CD4-positive, alpha-beta T cell treated with Interleukin-4 for 4 hours (primary cell): ENCODE results near the gene TP53TG3E.
"Not testable (repeated sequence)": the region's sequence is repeated elsewhere in the genome, so short reads cannot be mapped to it uniquely, and the experiment has no call there.

Experiments
- DNase-seq: peaks from one replicate; pipeline ENCODE4 v3.0.0-alpha.2; 2020

TP53TG3E gene, protein sequence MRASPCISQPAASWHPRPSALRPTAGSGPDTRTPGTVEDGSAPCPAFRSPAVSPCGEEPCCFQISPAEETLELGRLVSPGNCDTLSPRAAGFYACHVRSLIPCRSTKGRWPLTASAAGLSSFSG

DNA sequence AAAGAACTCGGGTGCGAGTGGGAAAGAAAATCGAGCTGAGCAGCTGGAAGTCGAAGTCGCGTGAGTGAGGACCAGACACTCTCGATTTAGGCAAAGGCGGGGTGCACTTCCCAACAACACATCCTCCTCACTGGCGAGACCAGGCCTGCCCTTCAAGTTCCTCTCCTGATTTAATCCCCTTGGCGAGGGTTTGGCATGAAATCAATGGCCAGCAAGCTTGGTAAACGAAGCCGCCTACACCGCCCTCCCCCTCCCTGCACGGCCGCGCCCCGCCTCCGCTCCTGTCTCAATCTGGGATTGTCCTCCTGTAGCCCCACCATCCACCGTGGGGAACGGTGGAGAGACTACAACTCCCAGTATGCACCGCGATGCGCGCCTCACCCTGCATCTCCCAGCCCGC is at the start of gene TP53TG3E:
TP53TG3E (plus strand) TSS at position 301 of the 400 bp plus-strand sequence; CDS start at position 369, 68 bp downstream.
- not testable (repeated sequence) for DNase-seq

DNA sequence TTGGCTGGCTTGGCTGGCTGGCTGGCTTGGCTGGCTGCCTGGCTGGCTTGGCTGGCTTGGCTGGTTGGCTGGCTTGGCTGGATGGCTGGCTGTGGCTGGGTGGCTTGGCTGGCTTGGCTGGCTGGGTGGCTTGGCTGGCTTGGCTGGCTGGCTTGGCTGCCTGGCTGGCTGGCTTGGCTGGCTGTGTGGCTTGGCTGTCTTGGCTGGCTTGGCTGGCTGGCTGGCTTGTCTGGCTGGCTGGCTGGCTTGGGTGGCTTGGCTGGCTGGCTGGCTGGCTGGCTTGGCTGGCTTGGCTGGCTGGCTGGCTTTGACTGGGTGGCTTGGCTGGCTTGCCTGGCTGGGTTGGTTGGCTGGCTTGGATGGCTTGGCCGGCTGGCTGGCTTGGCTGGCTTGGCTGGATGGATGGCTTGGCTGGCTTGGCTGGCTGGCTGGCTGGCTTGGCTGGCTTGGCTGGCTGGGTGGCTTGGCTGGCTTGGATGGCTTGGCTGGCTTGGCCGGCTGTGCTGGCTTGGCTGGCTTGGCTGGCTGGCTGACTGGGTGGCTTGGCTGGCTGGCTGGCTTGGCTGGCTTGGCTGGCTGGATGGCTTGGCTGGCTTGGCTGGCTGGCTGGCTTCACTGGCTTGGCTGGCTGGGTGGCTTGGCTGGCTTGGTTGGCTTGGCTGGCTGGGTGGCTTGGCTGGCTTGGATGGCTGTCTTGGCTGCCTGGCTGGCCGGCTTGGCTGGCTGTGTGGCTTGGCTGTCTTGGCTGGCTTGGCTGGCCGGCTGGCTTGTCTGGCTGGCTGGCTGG is 32.3 kb downstream of the TP53TG3E start:
- DNase-seq, result not testable (repeated sequence)

DNA sequence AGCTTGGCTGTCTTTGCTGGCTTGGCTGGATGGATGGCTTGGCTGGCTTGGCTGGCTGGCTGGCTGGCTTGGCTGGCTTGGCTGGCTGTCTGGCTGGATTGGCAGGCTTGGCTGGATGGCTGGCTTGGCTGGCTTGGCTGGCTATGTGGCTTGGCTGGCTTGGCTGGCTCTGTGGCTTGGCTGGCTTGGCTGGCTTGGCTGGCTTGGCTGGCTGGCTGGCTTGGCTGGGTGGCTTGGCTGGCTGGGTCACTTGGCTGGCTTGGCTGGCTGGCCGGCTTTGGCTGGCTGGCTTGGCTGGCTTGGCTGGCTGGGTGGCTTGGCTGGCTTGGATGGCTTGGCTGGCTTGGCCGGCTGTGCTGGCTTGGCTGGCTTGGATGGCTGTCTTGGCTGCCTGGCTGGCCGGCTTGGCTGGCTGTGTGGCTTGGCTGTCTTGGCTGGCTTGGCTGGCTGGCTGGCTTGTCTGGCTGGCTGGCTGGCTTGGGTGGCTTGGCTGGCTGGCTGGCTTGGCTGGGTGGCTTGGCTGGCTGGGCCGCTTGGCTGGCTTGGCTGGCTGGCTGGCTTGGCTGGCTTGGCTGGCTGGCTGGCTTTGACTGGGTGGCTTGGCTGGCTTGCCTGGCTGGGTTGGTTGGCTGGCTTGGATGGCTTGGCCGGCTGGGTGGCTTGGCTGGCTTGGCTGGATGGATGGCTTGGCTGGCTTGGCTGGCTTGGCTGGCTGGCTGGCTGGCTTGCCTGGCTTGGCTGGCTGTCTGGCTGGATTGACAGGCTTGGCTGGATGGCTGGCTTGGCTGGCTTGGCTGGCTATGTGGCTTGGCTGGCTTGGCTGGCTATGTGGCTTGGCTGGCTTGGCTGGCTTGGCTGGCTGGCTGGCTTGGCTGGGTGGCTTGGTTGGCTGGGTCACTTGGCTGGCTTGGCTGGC is 33.8 kb downstream of the TP53TG3E start:
- not testable (repeated sequence) for DNase-seq

DNA sequence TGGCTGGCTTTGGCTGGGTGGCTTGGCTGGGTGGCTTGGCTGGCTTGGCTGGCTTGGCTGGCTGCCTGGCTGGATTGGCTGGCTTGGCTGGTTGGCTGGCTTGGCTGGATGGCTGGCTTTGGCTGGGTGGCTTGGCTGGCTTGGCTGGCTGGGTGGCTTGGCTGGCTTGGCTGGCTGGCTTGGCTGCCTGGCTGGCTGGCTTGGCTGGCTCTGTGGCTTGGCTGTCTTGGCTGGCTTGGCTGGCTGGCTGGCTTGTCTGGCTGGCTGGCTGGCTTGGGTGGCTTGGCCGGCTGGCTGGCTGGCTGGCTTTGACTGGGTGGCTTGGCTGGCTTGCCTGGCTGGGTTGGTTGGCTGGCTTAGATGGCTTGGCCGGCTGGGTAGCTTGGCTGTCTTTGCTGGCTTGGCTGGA is 34.4 kb downstream of the TP53TG3E start:
- DNase-seq, result not testable (repeated sequence)

DNA sequence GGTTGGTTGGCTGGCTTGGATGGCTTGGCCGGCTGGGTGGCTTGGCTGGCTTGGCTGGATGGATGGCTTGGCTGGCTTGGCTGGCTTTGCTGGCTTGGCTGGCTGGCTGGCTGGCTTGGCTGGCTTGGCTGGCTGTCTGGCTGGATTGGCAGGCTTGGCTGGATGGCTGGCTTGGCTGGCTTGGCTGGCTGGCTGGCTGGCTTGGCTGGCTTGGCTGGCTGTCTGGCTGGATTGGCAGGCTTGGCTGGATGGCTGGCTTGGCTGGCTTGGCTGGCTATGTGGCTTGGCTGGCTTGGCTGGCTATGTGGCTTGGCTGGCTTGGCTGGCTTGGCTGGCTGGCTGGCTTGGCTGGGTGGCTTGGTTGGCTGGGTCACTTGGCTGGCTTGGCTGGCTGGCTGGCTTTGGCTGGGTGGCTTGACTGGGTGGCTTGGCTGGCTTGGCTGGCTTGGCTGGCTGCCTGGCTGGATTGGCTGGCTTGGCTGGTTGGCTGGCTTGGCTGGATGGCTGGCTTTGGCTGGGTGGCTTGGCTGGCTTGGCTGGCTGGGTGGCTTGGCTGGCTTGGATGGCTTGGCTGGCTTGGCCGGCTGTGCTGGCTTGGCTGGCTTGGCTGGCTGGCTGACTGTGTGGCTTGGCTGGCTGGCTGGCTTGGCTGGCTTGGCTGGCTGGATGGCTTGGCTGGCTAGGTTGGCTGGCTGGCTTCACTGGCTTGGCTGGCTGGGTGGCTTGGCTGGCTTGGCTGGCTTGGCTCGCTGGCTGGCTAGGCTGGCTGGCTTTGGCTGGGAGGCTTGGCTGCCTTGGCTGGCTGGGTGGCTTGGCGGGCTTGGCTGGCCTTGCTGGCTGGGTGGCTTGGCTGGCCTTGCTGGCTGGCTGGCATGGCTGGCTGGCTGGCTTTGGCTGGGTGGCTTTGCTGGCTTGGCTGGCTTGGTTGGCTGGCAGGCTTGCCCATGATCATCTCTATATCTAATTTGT is 35.3 kb downstream of the TP53TG3E start:
- DNase-seq, result not testable (repeated sequence)
